SK-N-SH treated with all-trans-retinoic acid at 6 μM for 48 hours (cell line): Measurements from ENCODE around the gene CDC42EP3.

Source experiments
- ATAC-seq: fragments of 200-7000 bp; cut with Tn5 transposase; 3 replicates; pipeline ENCODE4 v1.9.1; 2020; ENCODE audit warnings: mild to moderate bottlenecking, moderate library complexity
- ARNTL ChIP-seq: fragments of 450-650 bp; formaldehyde crosslinking; IDR thresholded peaks from 2 replicates; pipeline ENCODE4 v1.5.0; 2020; ENCODE audit warnings: low read depth, mild to moderate bottlenecking, moderate library complexity, borderline replicate concordance
- BACH2 ChIP-seq: fragments of 250-450 bp; sonication (Bioruptor Pico); IDR thresholded peaks from 2 replicates; pipeline ENCODE4 v1.9.0; 2021; ENCODE audit warnings: mild to moderate bottlenecking, borderline replicate concordance
- CSDC2 ChIP-seq: fragments of 250-450 bp; sonication (Bioruptor Pico); IDR thresholded peaks from 2 replicates; pipeline ENCODE4 v1.5.0; 2020; ENCODE audit warnings: mild to moderate bottlenecking, moderate library complexity
- ESRRG ChIP-seq: fragments of 250-450 bp; sonication (Bioruptor Pico); IDR thresholded peaks from 2 replicates; pipeline ENCODE4 v1.6.1; 2021; ENCODE audit warnings: mild to moderate bottlenecking
- GLIS3 ChIP-seq: fragments of 250-450 bp; sonication (Bioruptor Pico); IDR thresholded peaks from 2 replicates; pipeline ENCODE4 v1.5.0; 2020; ENCODE audit warnings: mild to moderate bottlenecking, moderate library complexity
- PPARA ChIP-seq: fragments of 250-450 bp; sonication (Bioruptor Pico); IDR thresholded peaks from 2 replicates; pipeline ENCODE4 v1.5.0; 2020; ENCODE audit warnings: mild to moderate bottlenecking, borderline replicate concordance
- RARB ChIP-seq: fragments of 250-450 bp; sonication (Bioruptor Pico); IDR thresholded peaks from 2 replicates; pipeline ENCODE4 v1.8.0; 2021; ENCODE audit warnings: mild to moderate bottlenecking, moderate library complexity
- SNAI2 ChIP-seq: fragments of 250-450 bp; sonication (Bioruptor Pico); IDR thresholded peaks from 2 replicates; pipeline ENCODE4 v1.5.0; 2020; ENCODE audit warnings: mild to moderate bottlenecking, moderate library complexity
- TCF4 ChIP-seq: fragments of 250-450 bp; sonication (Bioruptor Pico); IDR thresholded peaks from 2 replicates; pipeline ENCODE4 v1.8.0; 2021; ENCODE audit warnings: mild to moderate bottlenecking, moderate library complexity, borderline replicate concordance
- TOX ChIP-seq: fragments of 250-450 bp; sonication (Bioruptor Pico); IDR thresholded peaks from 2 replicates; pipeline ENCODE4 v1.8.0; 2021; ENCODE audit warnings: mild to moderate bottlenecking, moderate library complexity, borderline replicate concordance
- ZC3H10 ChIP-seq: fragments of 250-450 bp; sonication (Bioruptor Pico); IDR thresholded peaks from 2 replicates; pipeline ENCODE4 v1.5.1; 2021; ENCODE audit warnings: mild to moderate bottlenecking, moderate library complexity
- ZFP3 ChIP-seq: fragments of 250-450 bp; sonication (Bioruptor Pico); IDR thresholded peaks from 2 replicates; pipeline ENCODE4 v1.5.0; 2020; ENCODE audit warnings: mild to moderate bottlenecking, moderate library complexity
- ZFP30 ChIP-seq: fragments of 450-650 bp; formaldehyde crosslinking; IDR thresholded peaks from 2 replicates; pipeline ENCODE4 v1.5.0; 2022; ENCODE audit warnings: mild to moderate bottlenecking, moderate library complexity
- ZNF565 ChIP-seq: fragments of 450-650 bp; formaldehyde crosslinking; conservative IDR thresholded peaks from 2 replicates; pipeline ENCODE4 v1.5.0; 2020; ENCODE audit warnings: low read depth, mild to moderate bottlenecking, moderate library complexity
- ZNF70 ChIP-seq: fragments of 450-650 bp; formaldehyde crosslinking; IDR thresholded peaks from 2 replicates; pipeline ENCODE4 v1.5.0; 2020; ENCODE audit warnings: mild to moderate bottlenecking, moderate library complexity
- TF ChIP-seq, protein P1 (sequence below): fragments of 250-450 bp; sonication (Bioruptor Pico); IDR thresholded peaks from 2 replicates; pipeline ENCODE4 v1.5.1; 2021; ENCODE audit warnings: mild to moderate bottlenecking, moderate library complexity
- TF ChIP-seq, protein P2 (sequence below): fragments of 250-450 bp; sonication (Bioruptor Pico); IDR thresholded peaks from 2 replicates; pipeline ENCODE4 v1.5.1; 2020; ENCODE audit warnings: low read depth, mild to moderate bottlenecking, moderate library complexity
- TF ChIP-seq, protein P3 (sequence below): fragments of 250-450 bp; sonication (Bioruptor Pico); IDR thresholded peaks from 2 replicates; pipeline ENCODE4 v1.5.0; 2020; ENCODE audit warnings: mild to moderate bottlenecking, moderate library complexity

The CDC42EP3 gene

GRCh38 chr2:37656512-37657423, 14.7 kb downstream of the CDC42EP3 start:
- ATAC-seq = no peak
- TF ChIP-seq ZNF565 (CRISPR knock-in tag) (no peak), ZNF70 (CRISPR knock-in tag) (0 out of 2 replicates have a peak, but pooled peaks have one; percentile 46)

- ATAC-seq = peak; percentile 3; the same call in 1 of the 3 replicates
- TF ChIP-seq TOX (CRISPR knock-in tag) (no peak), GLIS3 (CRISPR knock-in tag) (no peak), ZFP30 (CRISPR knock-in tag) (peak; percentile 76), RARB (CRISPR knock-in tag) (no peak), ZC3H10 (no peak)
- TF ChIP-seq, protein P1, sequence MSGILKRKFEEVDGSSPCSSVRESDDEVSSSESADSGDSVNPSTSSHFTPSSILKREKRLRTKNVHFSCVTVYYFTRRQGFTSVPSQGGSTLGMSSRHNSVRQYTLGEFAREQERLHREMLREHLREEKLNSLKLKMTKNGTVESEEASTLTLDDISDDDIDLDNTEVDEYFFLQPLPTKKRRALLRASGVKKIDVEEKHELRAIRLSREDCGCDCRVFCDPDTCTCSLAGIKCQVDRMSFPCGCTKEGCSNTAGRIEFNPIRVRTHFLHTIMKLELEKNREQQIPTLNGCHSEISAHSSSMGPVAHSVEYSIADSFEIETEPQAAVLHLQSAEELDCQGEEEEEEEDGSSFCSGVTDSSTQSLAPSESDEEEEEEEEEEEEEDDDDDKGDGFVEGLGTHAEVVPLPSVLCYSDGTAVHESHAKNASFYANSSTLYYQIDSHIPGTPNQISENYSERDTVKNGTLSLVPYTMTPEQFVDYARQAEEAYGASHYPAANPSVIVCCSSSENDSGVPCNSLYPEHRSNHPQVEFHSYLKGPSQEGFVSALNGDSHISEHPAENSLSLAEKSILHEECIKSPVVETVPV (CRISPR knock-in tag) = 0 out of 2 replicates have a peak, but pooled peaks have one; percentile 9
- TF ChIP-seq, protein P2, sequence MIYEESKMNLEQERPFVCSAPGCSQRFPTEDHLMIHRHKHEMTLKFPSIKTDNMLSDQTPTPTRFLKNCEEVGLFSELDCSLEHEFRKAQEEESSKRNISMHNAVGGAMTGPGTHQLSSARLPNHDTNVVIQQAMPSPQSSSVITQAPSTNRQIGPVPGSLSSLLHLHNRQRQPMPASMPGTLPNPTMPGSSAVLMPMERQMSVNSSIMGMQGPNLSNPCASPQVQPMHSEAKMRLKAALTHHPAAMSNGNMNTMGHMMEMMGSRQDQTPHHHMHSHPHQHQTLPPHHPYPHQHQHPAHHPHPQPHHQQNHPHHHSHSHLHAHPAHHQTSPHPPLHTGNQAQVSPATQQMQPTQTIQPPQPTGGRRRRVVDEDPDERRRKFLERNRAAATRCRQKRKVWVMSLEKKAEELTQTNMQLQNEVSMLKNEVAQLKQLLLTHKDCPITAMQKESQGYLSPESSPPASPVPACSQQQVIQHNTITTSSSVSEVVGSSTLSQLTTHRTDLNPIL (CRISPR knock-in tag) = no peak
Measured at GRCh38 chr2:37654932-37655841, 16.3 kb downstream of the CDC42EP3 start.

GRCh38 chr2:37654419-37654818, 17.0 kb downstream of the CDC42EP3 start:
- no peak for TF ChIP-seq ZFP30 (CRISPR knock-in tag)
- 0 out of 2 replicates have a peak, but pooled peaks have one; percentile 2 for TF ChIP-seq ZFP3 (CRISPR knock-in tag)
- no peak for TF ChIP-seq BACH2 (CRISPR knock-in tag)
- no peak for ATAC-seq

DNA sequence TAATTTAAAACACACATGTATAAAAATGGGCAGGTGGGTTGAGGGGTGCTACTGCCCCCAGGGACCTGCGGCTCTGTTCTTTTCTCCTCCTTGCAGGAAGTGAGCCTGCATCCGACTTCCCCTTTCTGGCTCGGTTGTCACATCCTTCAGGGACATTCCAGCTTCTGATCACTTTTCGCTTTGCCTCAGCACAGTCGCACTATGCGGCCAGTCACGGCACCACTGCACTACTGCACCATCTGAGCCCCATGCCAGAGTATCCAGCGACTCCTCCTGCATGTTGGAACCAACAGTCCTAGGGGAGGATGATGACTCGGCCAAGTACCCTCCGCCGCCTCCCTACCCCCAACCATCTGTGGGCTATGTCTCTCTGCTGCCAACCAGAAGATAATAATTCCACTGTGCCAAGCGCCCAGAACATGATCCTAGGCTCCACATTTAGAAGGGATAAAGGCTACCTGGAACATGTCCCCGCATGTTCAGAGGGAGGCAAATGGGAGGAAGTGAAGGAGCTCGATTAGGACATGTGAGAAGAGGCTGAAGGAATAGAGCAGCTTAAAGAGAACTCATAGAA, 17.6 kb downstream of the CDC42EP3 start:
- TF ChIP-seq ZFP3 (CRISPR knock-in tag) = 0 out of 2 replicates have a peak, but pooled peaks have one; percentile 57
- no peak for TF ChIP-seq ZC3H10
- TF ChIP-seq ESRRG (CRISPR knock-in tag) = no peak
- TF ChIP-seq SNAI2 (CRISPR knock-in tag) = no peak
- TF ChIP-seq TCF4 (CRISPR knock-in tag) = no peak
- no peak for TF ChIP-seq ZNF565 (CRISPR knock-in tag)
- TF ChIP-seq ARNTL (CRISPR knock-in tag) = no peak
- no peak for TF ChIP-seq PPARA
- TF ChIP-seq, protein P3, sequence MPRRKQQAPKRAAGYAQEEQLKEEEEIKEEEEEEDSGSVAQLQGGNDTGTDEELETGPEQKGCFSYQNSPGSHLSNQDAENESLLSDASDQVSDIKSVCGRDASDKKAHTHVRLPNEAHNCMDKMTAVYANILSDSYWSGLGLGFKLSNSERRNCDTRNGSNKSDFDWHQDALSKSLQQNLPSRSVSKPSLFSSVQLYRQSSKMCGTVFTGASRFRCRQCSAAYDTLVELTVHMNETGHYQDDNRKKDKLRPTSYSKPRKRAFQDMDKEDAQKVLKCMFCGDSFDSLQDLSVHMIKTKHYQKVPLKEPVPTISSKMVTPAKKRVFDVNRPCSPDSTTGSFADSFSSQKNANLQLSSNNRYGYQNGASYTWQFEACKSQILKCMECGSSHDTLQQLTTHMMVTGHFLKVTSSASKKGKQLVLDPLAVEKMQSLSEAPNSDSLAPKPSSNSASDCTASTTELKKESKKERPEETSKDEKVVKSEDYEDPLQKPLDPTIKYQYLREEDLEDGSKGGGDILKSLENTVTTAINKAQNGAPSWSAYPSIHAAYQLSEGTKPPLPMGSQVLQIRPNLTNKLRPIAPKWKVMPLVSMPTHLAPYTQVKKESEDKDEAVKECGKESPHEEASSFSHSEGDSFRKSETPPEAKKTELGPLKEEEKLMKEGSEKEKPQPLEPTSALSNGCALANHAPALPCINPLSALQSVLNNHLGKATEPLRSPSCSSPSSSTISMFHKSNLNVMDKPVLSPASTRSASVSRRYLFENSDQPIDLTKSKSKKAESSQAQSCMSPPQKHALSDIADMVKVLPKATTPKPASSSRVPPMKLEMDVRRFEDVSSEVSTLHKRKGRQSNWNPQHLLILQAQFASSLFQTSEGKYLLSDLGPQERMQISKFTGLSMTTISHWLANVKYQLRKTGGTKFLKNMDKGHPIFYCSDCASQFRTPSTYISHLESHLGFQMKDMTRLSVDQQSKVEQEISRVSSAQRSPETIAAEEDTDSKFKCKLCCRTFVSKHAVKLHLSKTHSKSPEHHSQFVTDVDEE (CRISPR knock-in tag) = no peak
- TF ChIP-seq RARB (CRISPR knock-in tag) = no peak
- TF ChIP-seq, protein P1 (CRISPR knock-in tag) = no peak
- TF ChIP-seq TOX (CRISPR knock-in tag) = no peak
- no peak for TF ChIP-seq ZFP30 (CRISPR knock-in tag)
- TF ChIP-seq CSDC2 (CRISPR knock-in tag) = peak; percentile 85; the same call in 1 of the 2 replicates
- peak; percentile 22 for ATAC-seq
